HG02610 (cell line): ENCODE data around the gene MFNG.
A peak's percentile ranks its signal among the peaks of the same experiment; 100 is the strongest.

Experiments used
- ATAC-seq: cut with Tn5 transposase; IDR thresholded peaks from one replicate; pipeline ENCODE4 v1.9.1; 2021; ENCODE audit warnings: mild to moderate bottlenecking, moderate library complexity; ENCODE audit not compliant: unreplicated experiment

MFNG gene

DNA sequence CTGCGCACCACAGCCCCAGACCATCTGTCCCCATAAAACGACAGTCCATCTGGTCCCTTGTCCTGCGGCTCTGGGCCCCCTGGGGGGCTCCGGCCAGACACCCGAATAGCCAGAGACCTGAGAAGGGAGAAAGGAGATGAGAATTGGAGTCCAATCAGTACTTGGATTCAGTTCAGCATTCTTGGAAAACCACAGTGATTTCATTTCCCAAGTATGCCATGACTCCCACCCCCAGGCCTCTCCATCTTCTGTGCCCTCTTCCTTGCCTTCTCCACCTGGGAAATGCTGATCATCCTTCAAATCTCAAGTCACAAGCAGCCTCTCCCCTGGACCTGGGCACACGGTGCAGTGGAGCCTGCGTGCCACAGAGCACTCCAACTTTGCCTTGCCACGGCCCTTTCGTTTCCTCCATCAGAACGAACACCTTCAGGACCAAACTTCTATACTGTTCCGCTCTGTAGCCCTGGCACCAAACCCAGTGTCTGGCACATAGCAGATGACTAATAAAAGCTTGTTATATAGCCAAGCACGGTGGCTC, 10.9 kb upstream of the MFNG start:
- no peak for ATAC-seq

DNA sequence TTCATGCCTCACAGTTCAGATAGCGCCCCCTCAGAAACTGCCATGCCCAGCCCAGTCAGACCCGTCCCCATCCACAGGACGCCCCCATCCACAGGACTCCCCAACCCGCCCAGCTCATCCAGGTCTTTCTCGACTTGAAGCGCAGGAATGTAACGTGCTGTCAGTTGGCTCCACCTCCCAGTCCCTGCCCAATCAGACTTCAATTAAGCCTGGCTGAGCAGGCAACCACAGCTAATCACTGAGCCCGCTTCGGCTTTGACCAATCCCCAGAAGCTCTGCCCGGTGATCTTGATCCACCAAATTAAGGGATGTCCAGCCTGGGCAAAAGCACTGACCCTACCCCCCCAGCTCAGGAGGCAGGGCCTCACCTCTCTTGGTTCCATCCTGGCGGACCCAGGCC, 10.5 kb upstream of the MFNG start:
- no peak for ATAC-seq

DNA sequence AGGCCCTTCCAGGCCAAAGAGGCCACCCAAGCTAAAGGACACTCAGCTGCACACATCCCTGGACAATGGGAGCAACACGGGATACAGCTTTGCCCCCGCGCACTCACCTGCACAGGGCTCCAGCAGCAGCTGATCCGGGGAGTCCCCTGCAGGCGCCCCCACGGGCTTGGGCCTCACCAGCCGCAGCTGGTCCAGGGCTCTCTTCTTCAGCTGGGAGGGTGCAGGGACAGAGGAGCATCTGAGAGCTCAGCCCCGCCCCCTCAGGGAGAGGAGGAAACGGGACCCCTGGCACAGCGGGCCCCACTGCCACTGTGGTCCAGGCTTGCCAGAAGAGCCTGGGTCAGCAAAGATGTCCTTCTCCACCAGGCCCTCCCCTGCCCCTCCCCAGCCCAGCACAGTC, 7.8 kb upstream of the MFNG start:
- ATAC-seq = no peak

DNA sequence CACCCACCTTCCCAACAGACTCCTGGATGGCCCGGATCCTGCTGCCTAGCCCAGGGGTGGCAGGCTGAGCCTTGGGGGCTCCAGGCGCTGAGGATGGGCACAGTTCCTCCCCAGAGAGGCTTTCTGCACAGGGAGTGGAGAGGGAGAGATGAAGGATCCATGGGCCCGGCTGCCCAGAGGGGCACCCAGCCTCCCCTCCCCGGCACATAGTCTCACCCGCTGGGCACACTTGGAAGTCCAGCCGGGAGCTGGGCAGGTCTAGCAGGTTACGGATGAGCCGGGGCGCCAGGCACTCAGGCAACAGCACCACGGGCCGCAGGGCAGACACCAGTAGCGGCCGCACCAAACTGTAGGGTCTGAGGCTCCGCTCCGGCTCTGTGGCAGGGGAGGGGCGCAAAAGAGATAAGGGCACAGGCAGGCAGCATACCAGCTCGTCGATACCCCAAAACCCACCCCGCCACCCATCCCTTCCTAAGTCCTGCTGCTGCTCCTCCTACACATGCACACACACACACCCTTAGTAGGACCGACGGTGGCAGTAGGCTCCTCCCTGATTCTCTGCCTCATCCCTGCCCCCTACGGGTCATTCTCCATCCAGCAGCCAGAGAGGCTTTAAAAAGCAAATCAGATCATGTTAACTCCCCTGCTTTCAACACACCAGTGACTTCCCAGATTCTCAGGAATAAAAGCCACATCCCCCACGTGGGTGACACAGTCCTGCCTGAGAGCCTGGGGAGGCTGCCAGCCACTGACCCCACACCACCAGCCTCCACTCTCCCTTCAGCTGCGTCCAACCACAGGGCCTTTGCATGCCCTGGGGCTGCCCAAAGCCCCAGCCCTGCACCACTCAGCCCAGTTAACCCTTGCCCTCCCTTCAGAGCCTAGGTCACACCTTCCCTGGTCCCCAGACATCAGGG, 6.5 kb upstream of the MFNG start:
- ATAC-seq = no peak

- ATAC-seq = no peak
Observed at GRCh38 chr22:37491559-37492427, 5.6 kb upstream of the MFNG start.

GRCh38 chr22:37491106-37491505, 4.9 kb upstream of the MFNG start:
- ATAC-seq = no peak

GRCh38 chr22:37489983-37490382, 3.8 kb upstream of the MFNG start:
- no peak for ATAC-seq

DNA sequence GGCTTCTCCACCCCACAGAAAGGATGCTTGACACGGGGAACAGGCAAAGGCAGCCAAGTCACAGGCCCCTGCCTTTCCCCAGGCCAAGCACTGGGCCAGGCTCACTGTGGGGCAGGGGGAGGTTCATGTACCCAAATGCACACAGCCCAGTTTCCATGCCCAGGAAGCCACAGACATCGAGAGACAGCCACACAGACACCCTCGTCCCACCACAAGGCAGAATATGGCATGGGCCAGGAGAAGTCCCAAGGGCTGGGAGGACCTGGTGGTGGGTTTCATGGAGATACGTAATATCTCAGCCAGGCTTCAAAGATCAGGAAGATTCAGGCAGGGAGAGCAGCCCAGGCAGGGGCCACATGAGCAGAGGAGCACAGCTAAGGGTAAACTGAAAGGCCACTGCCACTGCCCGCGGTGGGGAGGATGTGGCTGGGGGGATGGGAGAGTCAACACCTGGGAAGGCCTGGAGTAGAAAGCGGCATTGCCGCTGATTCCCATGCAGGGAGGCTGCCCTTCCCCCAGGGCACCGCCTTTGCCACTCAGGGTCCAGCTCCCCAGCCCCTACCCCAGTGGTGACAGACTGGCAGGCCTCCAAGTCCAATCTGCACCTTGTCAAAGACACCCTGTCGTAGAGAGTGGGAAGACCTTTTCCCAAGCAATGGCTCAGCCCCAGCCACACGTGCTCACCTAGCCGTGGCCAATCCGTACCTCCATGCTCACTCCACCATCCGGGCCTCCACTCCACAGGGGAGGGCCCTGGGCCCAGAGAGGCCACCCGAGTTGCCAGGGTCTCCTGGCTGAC, 2.4 kb upstream of the MFNG start:
- ATAC-seq = no peak

DNA sequence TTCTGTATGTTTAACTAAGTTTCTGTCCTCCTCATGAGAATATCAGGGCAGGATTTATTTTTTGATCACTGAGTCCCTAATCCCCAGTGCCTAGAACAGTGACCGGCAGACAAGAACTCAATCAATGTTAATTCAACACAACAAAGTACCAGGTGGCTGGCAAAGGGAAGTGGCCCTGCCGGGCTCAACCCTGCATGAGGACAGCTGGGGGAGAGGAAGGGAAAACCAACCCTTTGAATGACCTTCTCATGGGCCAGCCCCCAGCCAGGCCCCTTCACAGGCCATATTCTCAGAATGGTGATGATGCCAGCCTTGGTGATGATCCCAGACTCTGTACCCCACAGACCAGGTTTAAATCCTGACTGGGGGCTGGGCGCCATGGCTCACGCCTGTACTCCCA, 1.4 kb upstream of the MFNG start:
- ATAC-seq = no peak

GRCh38 chr22:37487129-37487528, 945 bp upstream of the MFNG start:
- no peak for ATAC-seq

GRCh38 chr22:37485395-37486223, 575 bp downstream of the MFNG start:
- ATAC-seq = no peak

GRCh38 chr22:37484480-37485394, 1.4 kb downstream of the MFNG start:
- peak; percentile 38 for ATAC-seq

- ATAC-seq = no peak
Observed at GRCh38 chr22:37483050-37483449, 3.1 kb downstream of the MFNG start.

DNA sequence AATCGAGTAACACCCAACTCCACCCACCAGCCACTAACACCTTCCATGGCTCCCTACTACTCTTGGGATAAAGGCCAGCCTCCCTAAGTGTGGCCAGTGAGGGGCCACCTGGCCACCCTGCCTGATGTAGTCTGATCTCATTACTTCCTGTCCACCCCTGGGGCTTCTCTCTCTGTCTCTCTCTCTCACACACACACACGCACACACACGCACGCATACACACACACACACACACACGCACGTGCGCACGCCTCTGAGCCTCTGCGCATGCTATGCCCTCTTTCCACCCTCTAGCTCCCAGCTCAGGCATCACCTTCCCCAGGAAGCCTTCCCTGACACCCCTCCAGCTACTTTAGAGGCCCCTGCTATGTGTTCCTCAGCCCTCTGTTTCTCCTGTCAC, 3.9 kb downstream of the MFNG start:
- ATAC-seq = no peak

DNA sequence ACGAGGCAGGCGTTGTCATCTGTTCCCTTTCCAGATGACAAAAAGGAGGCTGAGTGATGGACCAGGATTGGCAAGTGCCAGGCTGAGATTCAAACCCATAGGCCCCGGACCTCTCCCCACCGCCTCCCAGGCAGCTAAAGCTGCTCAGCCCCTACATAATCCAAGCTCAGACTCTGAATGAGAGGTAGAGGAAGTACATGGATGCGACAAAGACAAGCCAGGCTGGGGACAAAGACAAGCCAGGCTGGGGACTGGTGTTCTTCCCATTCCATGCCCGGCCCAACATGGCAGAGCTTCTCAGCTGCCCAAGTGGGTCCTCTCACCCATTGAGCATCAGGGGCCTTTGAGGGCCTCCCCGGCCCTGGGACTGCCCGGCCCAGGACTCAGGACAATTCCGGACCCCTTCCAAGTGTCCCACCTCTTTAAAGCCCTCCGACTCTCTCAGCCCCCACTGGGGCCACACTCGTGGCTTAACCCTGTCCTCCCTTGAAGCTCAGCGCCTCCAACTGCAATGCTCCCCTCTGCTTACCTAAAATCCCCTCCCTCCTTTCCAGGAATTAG, 4.8 kb downstream of the MFNG start:
- no peak for ATAC-seq

GRCh38 chr22:37480387-37481346, 5.5 kb downstream of the MFNG start:
- no peak for ATAC-seq

GRCh38 chr22:37479196-37479595, 7.0 kb downstream of the MFNG start:
- ATAC-seq = no peak
